SK-N-SH (cell line): Measurements from ENCODE around the gene RGS17. TPM values are rescaled to one million over a fixed set of nuclear protein-coding genes. Genes with fewer than 3 reads are reported as not detected.

Experiments
- CTCF ChIA-PET: fragments of 300-600, 350-600 bp; formaldehyde crosslinking; extraction: SDS; loops from one replicate; lab custom pipeline; 2021; lab: Yijun Ruan, JAX
- POLR2A ChIA-PET: fragments of 350-600 bp; sonication (Branson Sonifier 250); formaldehyde crosslinking; extraction: SDS; loops from one replicate; lab custom pipeline; 2020; ENCODE audit warnings: antibody characterized with exemption, inconsistent platforms; lab: Yijun Ruan, JAX
- DNase-seq: peaks from one replicate; pipeline ENCODE4 v3.0.0; 2012
- H2AFZ ChIP-seq: fragments of 200-600 bp; sonication (generic); 2 replicates; pipeline ENCODE4 v1.8.1; 2016; ENCODE audit warnings: antibody characterized with exemption, mild to moderate bottlenecking, low read depth
- H3F3A ChIP-seq: fragments of 200-600 bp; sonication (generic); replicated peaks from 2 replicates; pipeline ENCODE3; 2016; ENCODE audit warnings: antibody characterized with exemption, mild to moderate bottlenecking; ENCODE audit not compliant: insufficient read depth
- H3K27ac ChIP-seq, 2 experiments: fragments of 200-500 bp in 1 of 2; fragments of 200-600 bp in 1 of 2; sonication (Bioruptor generic) in 1 of 2; sonication (generic), shearing (Covaris generic) in 1 of 2; 2 replicates each; pipeline versions ENCODE4 v1.5.1 to v1.6.1; 2014 to 2016; ENCODE audit warnings: low read depth in 2 of 2, inconsistent platforms in 1 of 2, low read length in 1 of 2, mild to moderate bottlenecking in 1 of 2, mixed read lengths in 1 of 2
- H3K27me3 ChIP-seq: fragments of 200-600 bp; sonication (generic), shearing (Covaris generic); 2 replicates; pipeline ENCODE4 v1.6.1; 2016; ENCODE audit warnings: mixed run types; ENCODE audit not compliant: insufficient read depth
- H3K36me3 ChIP-seq, 2 experiments: fragments of 200-500 bp in 1 of 2; fragments of 200-600 bp in 1 of 2; sonication (Bioruptor generic) in 1 of 2; sonication (generic) in 1 of 2; replicated peaks in 1 of 2; 2 replicates each; pipeline versions ENCODE3 to v1.5.1; 2014 to 2016; ENCODE audit warnings: low read length in 1 of 2, mild to moderate bottlenecking in 1 of 2; ENCODE audit not compliant: insufficient read depth in 2 of 2, control insufficient read depth in 1 of 2
- H3K4me1 ChIP-seq, 2 experiments: fragments of 200-500 bp in 1 of 2; fragments of 200-600 bp in 1 of 2; sonication (Bioruptor generic) in 1 of 2; sonication (generic), shearing (Covaris generic) in 1 of 2; 2 replicates each; pipeline versions ENCODE4 v1.5.1 to v1.6.1; 2014 to 2016; ENCODE audit warnings: low read depth in 1 of 2, low read length in 1 of 2, mixed run types in 1 of 2; ENCODE audit not compliant: insufficient read depth in 2 of 2, control insufficient read depth in 1 of 2
- H3K4me2 ChIP-seq: fragments of 200-600 bp; sonication (generic), shearing (Covaris generic); 2 replicates; pipeline ENCODE4 v1.6.1; 2017; ENCODE audit warnings: mixed run types
- H3K4me3 ChIP-seq, 2 experiments: fragments of 200-500 bp in 1 of 2; fragments of 200-600 bp in 1 of 2; sonication (Bioruptor generic) in 1 of 2; sonication (generic), shearing (Covaris generic) in 1 of 2; 2 replicates each; pipeline versions ENCODE4 v1.5.1 to v1.8.1; 2014 to 2016; ENCODE audit warnings: low read depth in 2 of 2, inconsistent platforms in 1 of 2, low read length in 1 of 2, mild to moderate bottlenecking in 1 of 2, mixed read lengths in 1 of 2, moderate library complexity in 1 of 2
- H3K79me2 ChIP-seq: fragments of 200-600 bp; sonication (generic); 2 replicates; pipeline ENCODE4 v1.8.1; 2017; ENCODE audit warnings: mild to moderate bottlenecking; ENCODE audit not compliant: insufficient read depth
- H3K9ac ChIP-seq: fragments of 200-600 bp; sonication (generic); 2 replicates; pipeline ENCODE4 v1.6.1; 2017; ENCODE audit warnings: mixed run types
- H3K9me2 ChIP-seq: fragments of 200-600 bp; sonication (generic); 2 replicates; pipeline ENCODE4 v1.6.1; 2017; ENCODE audit warnings: mixed run types
- H3K9me3 ChIP-seq: fragments of 200-600 bp; sonication (generic); 2 replicates; pipeline ENCODE4 v1.6.1; 2017; ENCODE audit warnings: mixed run types, mild to moderate bottlenecking, moderate library complexity
- H4K20me1 ChIP-seq: fragments of 200-600 bp; sonication (generic); 2 replicates; pipeline ENCODE4 v1.6.1; 2017; ENCODE audit warnings: mild to moderate bottlenecking, mixed run types; ENCODE audit not compliant: insufficient read depth
- ELF1 ChIP-seq: IDR thresholded peaks from 2 replicates; pipeline ENCODE4 v1.4.0; 2012
- EZH2phosphoT487 ChIP-seq: fragments of 200-600 bp; sonication (generic); IDR thresholded peaks from 2 replicates; pipeline ENCODE4 v1.6.1; 2017; ENCODE audit warnings: low read depth, mixed run types, mild to moderate bottlenecking, antibody characterized with exemption, moderate library complexity, borderline replicate concordance
- FOSL2 ChIP-seq: IDR thresholded peaks from 2 replicates; pipeline ENCODE4 v1.4.0; 2012; ENCODE audit warnings: low read depth, mild to moderate bottlenecking, moderate library complexity, borderline replicate concordance
- GATA2 ChIP-seq: sonication (generic); formaldehyde crosslinking; IDR thresholded peaks from 2 replicates; pipeline ENCODE4 v1.5.0; 2020; ENCODE audit warnings: mild to moderate bottlenecking, missing genetic modification reagents
- JUND ChIP-seq: IDR thresholded peaks from 2 replicates; pipeline ENCODE4 v1.4.0; 2012
- REST ChIP-seq: IDR thresholded peaks from 2 replicates; pipeline ENCODE4 v1.6.1; 2012; ENCODE audit warnings: mild to moderate bottlenecking, low read depth, low read length, moderate library complexity
- RFX5 ChIP-seq: IDR thresholded peaks from 2 replicates; pipeline ENCODE4 v1.6.1; 2012; ENCODE audit warnings: mild to moderate bottlenecking, improper control_type of control experiment, low read length
- RXRA ChIP-seq: IDR thresholded peaks from 2 replicates; pipeline ENCODE4 v1.4.0; 2012; ENCODE audit warnings: low read depth, mild to moderate bottlenecking, borderline replicate concordance
- SMC3 ChIP-seq: IDR thresholded peaks from 2 replicates; pipeline ENCODE4 v1.6.1; 2012; ENCODE audit warnings: low read depth, low read length, improper control_type of control experiment
- TAF1 ChIP-seq: IDR thresholded peaks from 2 replicates; pipeline ENCODE4 v1.6.1; 2012; ENCODE audit warnings: low read depth, mild to moderate bottlenecking, low read length, moderate library complexity, borderline replicate concordance
- TCF12 ChIP-seq: IDR thresholded peaks from 2 replicates; pipeline ENCODE4 v1.4.0; 2012
- TEAD4 ChIP-seq: IDR thresholded peaks from 2 replicates; pipeline ENCODE4 v1.4.0; 2012; ENCODE audit warnings: mild to moderate bottlenecking, borderline replicate concordance; ENCODE audit not compliant: insufficient read depth
- USF2 ChIP-seq: fragments of 150-350 bp; IDR thresholded peaks from 2 replicates; pipeline ENCODE4 v1.6.1; 2017; ENCODE audit warnings: antibody characterized with exemption, low read length, low read depth, borderline replicate concordance
- YY1 ChIP-seq: IDR thresholded peaks from 2 replicates; pipeline ENCODE4 v1.4.0; 2012; ENCODE audit warnings: low read depth, mild to moderate bottlenecking
- ZBTB33 ChIP-seq: IDR thresholded peaks from 2 replicates; pipeline ENCODE4 v1.4.0; 2012; ENCODE audit warnings: low read depth, borderline replicate concordance
- WGBS: methylation state at CpG from one replicate; pipeline ENCODE4 v1.1.6; 2017; ENCODE audit warnings: low lambda C conversion rate; 5-methylcytosine and 5-hydroxymethylcytosine counted together
- polyA plus RNA-seq, 3 experiments: library from polyadenylated mRNA; depleted of rRNA; stranded (reverse); fragments of >200 nt; gene quantifications; 2 replicates each; pipeline ENCODE4 v1.2.3, GENCODE V29; 2012
- TF ChIP-seq, protein P1 (sequence below): IDR thresholded peaks from 2 replicates; pipeline ENCODE4; 2012
- TF ChIP-seq, protein P2 (sequence below): fragments of 150-350 bp; IDR thresholded peaks from 2 replicates; pipeline ENCODE4 v1.6.1; 2016; ENCODE audit warnings: mild to moderate bottlenecking, low read depth, low read length

Gene RGS17
- polyA plus RNA-seq, 1 of the 3 experiments (the other 2 are of a cell fraction): 1.4 TPM

DNA sequence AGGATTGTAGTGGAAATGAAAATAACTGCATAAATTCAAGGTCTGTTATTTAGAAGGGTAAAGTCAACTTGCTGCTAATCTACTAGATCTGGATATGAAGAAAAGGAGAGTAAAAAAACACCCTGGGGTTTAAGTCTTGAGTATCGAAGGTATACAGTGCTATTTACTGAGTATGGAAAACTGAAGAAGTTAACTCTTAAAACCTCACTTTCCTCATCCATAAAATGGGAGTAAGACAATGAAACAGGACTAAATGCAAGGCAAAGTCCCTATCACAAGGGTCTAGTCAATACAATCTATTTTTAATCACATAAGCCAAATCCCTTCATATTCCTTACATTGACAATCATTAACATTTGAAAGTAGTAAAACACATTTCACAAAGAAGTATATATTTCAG lies 150.4 kb downstream of the RGS17 start:
- Histone ChIP-seq H3K9me3 (no peaks in the 10 kb centered on the region), H3K4me1 (peaks cover 19 to 31% of the 10 kb centered on the region in 2 experiments; a peak in 3 of 4 replicates), H3K9me2 (no peaks in the 10 kb centered on the region), H3K4me2 (peak overlapping the region; percentile 86), H3F3A (peaks cover 25% of the 10 kb centered on the region), H3K27me3 (no peaks in the 10 kb centered on the region), H3K4me3 (peak overlapping the region; percentile 78 to 95; a peak in 3 of 4 replicates), H3K27ac (peak overlapping the region; percentile 47 to 51), H2AFZ (no peak overlapping the region), H3K36me3 (peaks cover 9 to 21% of the 10 kb centered on the region in 2 experiments), H3K79me2 (peaks cover 93% of the 10 kb centered on the region), H3K9ac (peak overlapping the region; percentile 89), H4K20me1 (peaks cover 54% of the 10 kb centered on the region)
- DNase-seq: no peak
- ChIA-PET CTCF (no interaction called here), POLR2A (no interaction called here)
- TF ChIP-seq, protein P1, sequence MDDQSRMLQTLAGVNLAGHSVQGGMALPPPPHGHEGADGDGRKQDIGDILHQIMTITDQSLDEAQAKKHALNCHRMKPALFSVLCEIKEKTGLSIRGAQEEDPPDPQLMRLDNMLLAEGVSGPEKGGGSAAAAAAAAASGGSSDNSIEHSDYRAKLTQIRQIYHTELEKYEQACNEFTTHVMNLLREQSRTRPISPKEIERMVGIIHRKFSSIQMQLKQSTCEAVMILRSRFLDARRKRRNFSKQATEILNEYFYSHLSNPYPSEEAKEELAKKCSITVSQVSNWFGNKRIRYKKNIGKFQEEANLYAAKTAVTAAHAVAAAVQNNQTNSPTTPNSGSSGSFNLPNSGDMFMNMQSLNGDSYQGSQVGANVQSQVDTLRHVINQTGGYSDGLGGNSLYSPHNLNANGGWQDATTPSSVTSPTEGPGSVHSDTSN: no peak
- no peak for TF ChIP-seq JUND
- no peak for TF ChIP-seq TEAD4
- TF ChIP-seq RXRA: no peak
- no peak for TF ChIP-seq USF2
- no peak for TF ChIP-seq RFX5
- no peak for TF ChIP-seq ZBTB33
- TF ChIP-seq TAF1: no peak
- TF ChIP-seq GATA2 (CRISPR knock-in tag): no peak
- no peak for TF ChIP-seq YY1
- no peak for TF ChIP-seq EZH2phosphoT487
- no peak for TF ChIP-seq SMC3
- TF ChIP-seq, protein P2, sequence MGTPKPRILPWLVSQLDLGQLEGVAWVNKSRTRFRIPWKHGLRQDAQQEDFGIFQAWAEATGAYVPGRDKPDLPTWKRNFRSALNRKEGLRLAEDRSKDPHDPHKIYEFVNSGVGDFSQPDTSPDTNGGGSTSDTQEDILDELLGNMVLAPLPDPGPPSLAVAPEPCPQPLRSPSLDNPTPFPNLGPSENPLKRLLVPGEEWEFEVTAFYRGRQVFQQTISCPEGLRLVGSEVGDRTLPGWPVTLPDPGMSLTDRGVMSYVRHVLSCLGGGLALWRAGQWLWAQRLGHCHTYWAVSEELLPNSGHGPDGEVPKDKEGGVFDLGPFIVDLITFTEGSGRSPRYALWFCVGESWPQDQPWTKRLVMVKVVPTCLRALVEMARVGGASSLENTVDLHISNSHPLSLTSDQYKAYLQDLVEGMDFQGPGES: no peak
- no peak for TF ChIP-seq ELF1
- TF ChIP-seq REST: no peak
- no peak for TF ChIP-seq TCF12
- TF ChIP-seq FOSL2: no peak
- 6% methylated on average over 1 of the region's 1 CpG for WGBS
